Endodermal cell (in vitro differentiated cells): ENCODE data around the gene TTC29. TPM values are rescaled to one million over a fixed set of nuclear protein-coding genes. Genes with fewer than 3 reads are reported as not detected.

Experiments used
- DNase-seq: peaks from one replicate; pipeline ENCODE4 v3.0.0-alpha.2; 2017
- H3K27ac ChIP-seq: 2 replicates; pipeline ENCODE4 v1.5.1; 2013; ENCODE audit warnings: mild to moderate bottlenecking, low read depth, low read length, moderate library complexity
- H3K27me3 ChIP-seq: 2 replicates; pipeline ENCODE4 v1.6.1; 2013; ENCODE audit warnings: mild to moderate bottlenecking, low read length, moderate library complexity; ENCODE audit not compliant: insufficient read depth, control insufficient read depth, poor library complexity, severe bottlenecking
- H3K36me3 ChIP-seq: 2 replicates; pipeline ENCODE4 v1.7.0; 2013; ENCODE audit warnings: mild to moderate bottlenecking, low read length, moderate library complexity; ENCODE audit not compliant: control insufficient read depth, insufficient read depth
- H3K4me1 ChIP-seq: one replicate; pipeline ENCODE4 v1.7.0; 2013; ENCODE audit warnings: low read length; ENCODE audit not compliant: control insufficient read depth, insufficient read depth
- H3K4me3 ChIP-seq: 2 replicates; pipeline ENCODE4 v1.5.1; 2013; ENCODE audit warnings: mild to moderate bottlenecking, low read length, moderate library complexity
- H3K9ac ChIP-seq: 2 replicates; pipeline ENCODE4 v1.6.1; 2013; ENCODE audit warnings: mild to moderate bottlenecking, low read length, moderate library complexity; ENCODE audit not compliant: poor library complexity, severe bottlenecking; ENCODE audit errors: extremely low read depth
- H3K9me3 ChIP-seq: 2 replicates; pipeline ENCODE4 v1.6.1; 2013; ENCODE audit warnings: mild to moderate bottlenecking, low read length, moderate library complexity; ENCODE audit not compliant: control insufficient read depth
- H3K27ac Mint-ChIP-seq: 2 replicates; pipeline ENCODE4 v1.8.0; 2020; ENCODE audit warnings: mixed read lengths
- H3K27me3 Mint-ChIP-seq: 2 replicates; pipeline ENCODE4 v1.8.0; 2021; ENCODE audit warnings: mild to moderate bottlenecking, mixed read lengths; ENCODE audit not compliant: insufficient read depth
- H3K36me3 Mint-ChIP-seq: 2 replicates; pipeline ENCODE4 v1.8.0; 2020; ENCODE audit warnings: low read depth, mixed read lengths
- H3K4me1 Mint-ChIP-seq: 2 replicates; pipeline ENCODE4 v1.8.0; 2020; ENCODE audit warnings: mixed read lengths
- H3K4me3 Mint-ChIP-seq: 2 replicates; pipeline ENCODE4 v1.8.0; 2020; ENCODE audit warnings: mild to moderate bottlenecking, moderate library complexity, mixed read lengths
- H3K9me3 Mint-ChIP-seq: 2 replicates; pipeline ENCODE4 v1.8.0; 2020; ENCODE audit warnings: mild to moderate bottlenecking, mixed read lengths
- WGBS, 2 experiments: methylation state at CpG; one replicate each; pipeline versions ENCODE4 v1.1.5 to v1.1.7; 2013; ENCODE audit warnings: missing lambda C conversion rate in 2 of 2, mixed read lengths in 1 of 2; ENCODE audit not compliant: insufficient coverage in 1 of 2, insufficient read length in 1 of 2; 5-methylcytosine and 5-hydroxymethylcytosine counted together
- total RNA-seq, 2 donors: library from RNA; stranded (reverse); fragmentation: NEBNext Ultra II Directional in 1 of 2; extraction: Animal tissue kit (Norgen Biotek cat#: 25700) in 1 of 2; gene quantifications; 2 replicates in 1 of 2; 3 replicates in 1 of 2; pipeline ENCODE4 v1.2.1, GENCODE V29; 2021
- TF ChIP-seq, protein P1 (sequence below): fragments of 200-600 bp; sonication (generic); conservative IDR thresholded peaks from 2 replicates; pipeline ENCODE4 v1.5.0; 2021; ENCODE audit warnings: antibody characterized with exemption, mild to moderate bottlenecking

Gene TTC29
- total RNA-seq, 2 donors from 2014 or later: 2.7 to 6.5 TPM

- WGBS, 2 experiments: no CpG with 5 or more reads among the region's 1 CpG
- H3K36me3 Mint-ChIP-seq: no peaks in the 10 kb centered on the region
Measured at GRCh38 chr4:146915132-146915531, 30.5 kb downstream of the TTC29 start.

GRCh38 chr4:146900295-146900694 lies 45.4 kb downstream of the TTC29 start:
- Mint-ChIP-seq H3K27me3 (peaks cover 5% of the 10 kb centered on the region), H3K4me1 (no peaks in the 10 kb centered on the region), H3K9me3 (no peaks in the 10 kb centered on the region), H3K4me3 (no peak overlapping the region), H3K27ac (no peak overlapping the region), H3K36me3 (no peaks in the 10 kb centered on the region)
- no peak for DNase-seq
- no peaks in the 10 kb centered on the region for H3K9me3 ChIP-seq
- no peak overlapping the region for H3K4me3 ChIP-seq
- H3K9ac ChIP-seq: no peak overlapping the region
- no peaks in the 10 kb centered on the region for H3K36me3 ChIP-seq
- H3K27me3 ChIP-seq: no peaks in the 10 kb centered on the region
- WGBS, 2 experiments: 92% methylated on average over 5 of the region's 5 CpGs; no CpG with 5 or more reads in 1 of the 2 experiments
- H3K4me1 ChIP-seq: no peaks in the 10 kb centered on the region
- no peak overlapping the region for H3K27ac ChIP-seq
- TF ChIP-seq, protein P1, sequence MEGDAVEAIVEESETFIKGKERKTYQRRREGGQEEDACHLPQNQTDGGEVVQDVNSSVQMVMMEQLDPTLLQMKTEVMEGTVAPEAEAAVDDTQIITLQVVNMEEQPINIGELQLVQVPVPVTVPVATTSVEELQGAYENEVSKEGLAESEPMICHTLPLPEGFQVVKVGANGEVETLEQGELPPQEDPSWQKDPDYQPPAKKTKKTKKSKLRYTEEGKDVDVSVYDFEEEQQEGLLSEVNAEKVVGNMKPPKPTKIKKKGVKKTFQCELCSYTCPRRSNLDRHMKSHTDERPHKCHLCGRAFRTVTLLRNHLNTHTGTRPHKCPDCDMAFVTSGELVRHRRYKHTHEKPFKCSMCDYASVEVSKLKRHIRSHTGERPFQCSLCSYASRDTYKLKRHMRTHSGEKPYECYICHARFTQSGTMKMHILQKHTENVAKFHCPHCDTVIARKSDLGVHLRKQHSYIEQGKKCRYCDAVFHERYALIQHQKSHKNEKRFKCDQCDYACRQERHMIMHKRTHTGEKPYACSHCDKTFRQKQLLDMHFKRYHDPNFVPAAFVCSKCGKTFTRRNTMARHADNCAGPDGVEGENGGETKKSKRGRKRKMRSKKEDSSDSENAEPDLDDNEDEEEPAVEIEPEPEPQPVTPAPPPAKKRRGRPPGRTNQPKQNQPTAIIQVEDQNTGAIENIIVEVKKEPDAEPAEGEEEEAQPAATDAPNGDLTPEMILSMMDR: no peak

More at GRCh38 chr4:146915132-146915531, 30.5 kb downstream of the TTC29 start:
- TF ChIP-seq, protein P1: no peak
- Histone ChIP-seq H3K9me3 (no peaks in the 10 kb centered on the region), H3K36me3 (no peaks in the 10 kb centered on the region), H3K27ac (no peak overlapping the region), H3K27me3 (no peaks in the 10 kb centered on the region), H3K9ac (no peak overlapping the region), H3K4me3 (no peak overlapping the region), H3K4me1 (no peaks in the 10 kb centered on the region)
- Mint-ChIP-seq H3K9me3 (no peaks in the 10 kb centered on the region), H3K27ac (no peak overlapping the region), H3K4me3 (no peak overlapping the region), H3K27me3 (no peaks in the 10 kb centered on the region), H3K4me1 (peaks cover 5% of the 10 kb centered on the region)
- DNase-seq: no peak

DNA sequence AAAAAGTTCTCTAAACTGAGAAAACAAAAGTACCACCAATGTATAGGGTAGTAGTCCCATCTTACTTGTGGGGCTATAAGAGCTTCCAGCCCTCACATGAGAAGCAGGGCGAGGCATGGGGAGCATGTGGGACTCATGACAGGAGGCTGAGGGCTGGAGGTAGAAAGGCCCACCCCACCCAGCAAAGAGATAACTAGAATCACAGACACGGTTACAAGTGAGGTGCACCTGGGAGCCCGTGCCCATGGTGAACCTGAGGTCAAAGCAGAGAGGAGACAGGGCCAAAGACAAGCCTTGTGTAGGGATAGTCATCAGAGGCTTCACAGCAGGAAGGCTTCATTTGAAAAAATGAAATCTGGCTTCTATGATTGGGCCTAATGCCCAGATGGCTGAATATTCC lies 55.4 kb downstream of the TTC29 start:
- Histone ChIP-seq H3K4me1 (no peaks in the 10 kb centered on the region), H3K9ac (no peak overlapping the region), H3K27ac (no peak overlapping the region), H3K27me3 (no peaks in the 10 kb centered on the region), H3K36me3 (no peaks in the 10 kb centered on the region), H3K4me3 (no peak overlapping the region), H3K9me3 (no peaks in the 10 kb centered on the region)
- Mint-ChIP-seq H3K27me3 (no peaks in the 10 kb centered on the region), H3K4me3 (no peak overlapping the region), H3K9me3 (peaks cover 4% of the 10 kb centered on the region), H3K36me3 (no peaks in the 10 kb centered on the region), H3K4me1 (peaks cover 8% of the 10 kb centered on the region), H3K27ac (no peak overlapping the region)
- TF ChIP-seq, protein P1: no peak
- WGBS, 2 experiments: 83 to 89% methylated on average over 1 to 3 of the region's 3 CpGs
- no peak for DNase-seq
